HEK293 (cell line): ENCODE data around the gene TCERG1L.

Experiments
- CTCF ChIA-PET: fragments of 350-600 bp; formaldehyde crosslinking; extraction: SDS; loops from one replicate; lab custom pipeline; 2021; ENCODE audit warnings: antibody characterized with exemption; lab: Yijun Ruan, JAX
- POLR2A ChIA-PET: fragments of 300-600 bp; formaldehyde crosslinking; extraction: SDS; loops from one replicate; lab custom pipeline; 2020; ENCODE audit warnings: antibody characterized with exemption, inconsistent platforms; lab: Yijun Ruan, JAX
- H3K27ac ChIP-seq: fragments of 200-500 bp; sonication (Bioruptor generic); 2 replicates; pipeline ENCODE4 v1.5.1; 2014; ENCODE audit warnings: low read depth, low read length, control low read depth, inconsistent platforms; ENCODE audit errors: extremely low read depth
- H3K36me3 ChIP-seq, 2 experiments: fragments of 200-500 bp in 1 of 2; sonication (Bioruptor generic) in 1 of 2; 1 replicate in 1 of 2; 2 replicates in 1 of 2; pipeline ENCODE4 v1.5.1; 2014 to 2017; ENCODE audit warnings: inconsistent platforms in 2 of 2, low read length in 2 of 2; ENCODE audit not compliant: control insufficient read depth in 2 of 2, insufficient read depth in 1 of 2
- H3K4me1 ChIP-seq: fragments of 200-500 bp; sonication (Bioruptor generic); 2 replicates; pipeline ENCODE4 v1.5.1; 2014; ENCODE audit warnings: mild to moderate bottlenecking, low read length, inconsistent platforms; ENCODE audit not compliant: control insufficient read depth, insufficient read depth
- H3K4me3 ChIP-seq: 2 replicates; pipeline ENCODE4 v1.5.1; 2011; ENCODE audit warnings: low read depth, mild to moderate bottlenecking, control low read depth, low read length, moderate library complexity
- H3K9me3 ChIP-seq: fragments of 200-500 bp; sonication (Bioruptor generic); 2 replicates; pipeline ENCODE4 v1.5.1; 2014; ENCODE audit warnings: low read depth, low read length, inconsistent platforms; ENCODE audit not compliant: control insufficient read depth, insufficient read depth
- GLI2 ChIP-seq: fragments of 450-650 bp; formaldehyde crosslinking; IDR thresholded peaks from 2 replicates; pipeline ENCODE4; 2017; ENCODE audit warnings: missing biosample characterization, missing genetic modification characterization, low read depth, borderline replicate concordance
- GLIS1 ChIP-seq: fragments of 450-650 bp; formaldehyde crosslinking; IDR thresholded peaks from 2 replicates; pipeline ENCODE4 v1.5.1; 2016; ENCODE audit warnings: missing biosample characterization, missing genetic modification characterization
- ZNF202 ChIP-seq: fragments of 450-650 bp; formaldehyde crosslinking; IDR thresholded peaks from 2 replicates; pipeline ENCODE4 v1.5.1; 2016; ENCODE audit warnings: missing biosample characterization, missing genetic modification characterization, borderline replicate concordance
- ZNF350 ChIP-seq: fragments of 450-650 bp; formaldehyde crosslinking; IDR thresholded peaks from 2 replicates; pipeline ENCODE4 v1.5.0; 2017; ENCODE audit warnings: missing biosample characterization, mild to moderate bottlenecking, missing genetic modification characterization
- ZNF394 ChIP-seq: fragments of 450-650 bp; formaldehyde crosslinking; IDR thresholded peaks from 2 replicates; pipeline ENCODE4 v1.5.1; 2016; ENCODE audit warnings: missing biosample characterization, missing genetic modification characterization, mild to moderate bottlenecking, moderate library complexity, borderline replicate concordance
- ZNF404 ChIP-seq: fragments of 450-650 bp; formaldehyde crosslinking; IDR thresholded peaks from 2 replicates; pipeline ENCODE4 v1.5.1; 2017; ENCODE audit warnings: missing biosample characterization, missing genetic modification characterization
- ZNF416 ChIP-seq: fragments of 450-650 bp; formaldehyde crosslinking; IDR thresholded peaks from 2 replicates; pipeline ENCODE4 v1.5.1; 2016; ENCODE audit warnings: missing biosample characterization, missing genetic modification characterization
- ZNF48 ChIP-seq: fragments of 450-650 bp; formaldehyde crosslinking; IDR thresholded peaks from 2 replicates; pipeline ENCODE4 v1.5.1; 2016; ENCODE audit warnings: missing biosample characterization, missing genetic modification characterization
- ZNF513 ChIP-seq: fragments of 450-650 bp; IDR thresholded peaks from 2 replicates; pipeline ENCODE4 v1.5.1; 2018; ENCODE audit warnings: missing biosample characterization, missing genetic modification characterization
- ZNF610 ChIP-seq: fragments of 450-650 bp; formaldehyde crosslinking; IDR thresholded peaks from 2 replicates; pipeline ENCODE4 v1.5.1; 2016; ENCODE audit warnings: missing biosample characterization, missing genetic modification characterization, borderline replicate concordance
- ZNF704 ChIP-seq: fragments of 450-650 bp; formaldehyde crosslinking; IDR thresholded peaks from 2 replicates; pipeline ENCODE4 v1.5.1; 2016; ENCODE audit warnings: missing biosample characterization, missing genetic modification characterization
- ZNF768 ChIP-seq: fragments of 450-650 bp; formaldehyde crosslinking; IDR thresholded peaks from 2 replicates; pipeline ENCODE4 v1.5.1; 2018; ENCODE audit warnings: missing biosample characterization, mild to moderate bottlenecking, missing genetic modification characterization
- ZNF792 ChIP-seq: fragments of 450-650 bp; formaldehyde crosslinking; IDR thresholded peaks from 2 replicates; pipeline ENCODE4 v1.5.1; 2016; ENCODE audit warnings: missing biosample characterization, missing genetic modification characterization
- TF ChIP-seq, protein P1 (sequence below): fragments of 450-650 bp; formaldehyde crosslinking; IDR thresholded peaks from 2 replicates; pipeline ENCODE4 v1.5.1; 2016; ENCODE audit warnings: missing biosample characterization, missing genetic modification characterization
- TF ChIP-seq, protein P2 (sequence below): fragments of 450-650 bp; formaldehyde crosslinking; IDR thresholded peaks from 2 replicates; pipeline ENCODE4 v1.5.1; 2016; ENCODE audit warnings: missing biosample characterization, missing genetic modification characterization
- TF ChIP-seq, protein P3 (sequence below): fragments of 450-650 bp; formaldehyde crosslinking; IDR thresholded peaks from 2 replicates; pipeline ENCODE4 v1.5.1; 2016; ENCODE audit warnings: missing biosample characterization, missing genetic modification characterization

Gene TCERG1L

GRCh38 chr10:131173484-131174210 lies 137.9 kb downstream of the TCERG1L start (continued):
- no peak for TF ChIP-seq ZNF704
- TF ChIP-seq, protein P1, sequence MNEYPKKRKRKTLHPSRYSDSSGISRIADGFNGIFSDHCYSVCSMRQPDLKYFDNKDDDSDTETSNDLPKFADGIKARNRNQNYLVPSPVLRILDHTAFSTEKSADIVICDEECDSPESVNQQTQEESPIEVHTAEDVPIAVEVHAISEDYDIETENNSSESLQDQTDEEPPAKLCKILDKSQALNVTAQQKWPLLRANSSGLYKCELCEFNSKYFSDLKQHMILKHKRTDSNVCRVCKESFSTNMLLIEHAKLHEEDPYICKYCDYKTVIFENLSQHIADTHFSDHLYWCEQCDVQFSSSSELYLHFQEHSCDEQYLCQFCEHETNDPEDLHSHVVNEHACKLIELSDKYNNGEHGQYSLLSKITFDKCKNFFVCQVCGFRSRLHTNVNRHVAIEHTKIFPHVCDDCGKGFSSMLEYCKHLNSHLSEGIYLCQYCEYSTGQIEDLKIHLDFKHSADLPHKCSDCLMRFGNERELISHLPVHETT = no peak
- TF ChIP-seq ZNF610 (tag by site-specific recombination) = no peak
- TF ChIP-seq GLI2 (tag by site-specific recombination) = no peak
- TF ChIP-seq ZNF404 = no peak
- no peak for TF ChIP-seq ZNF202 (tag by site-specific recombination)
- TF ChIP-seq, protein P2, sequence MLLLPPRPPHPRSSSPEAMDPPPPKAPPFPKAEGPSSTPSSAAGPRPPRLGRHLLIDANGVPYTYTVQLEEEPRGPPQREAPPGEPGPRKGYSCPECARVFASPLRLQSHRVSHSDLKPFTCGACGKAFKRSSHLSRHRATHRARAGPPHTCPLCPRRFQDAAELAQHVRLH (tag by site-specific recombination) = no peak
- no peak for TF ChIP-seq ZNF48 (tag by site-specific recombination)
- TF ChIP-seq ZNF394 (tag by site-specific recombination) = no peak
- no peak for TF ChIP-seq ZNF513

DNA sequence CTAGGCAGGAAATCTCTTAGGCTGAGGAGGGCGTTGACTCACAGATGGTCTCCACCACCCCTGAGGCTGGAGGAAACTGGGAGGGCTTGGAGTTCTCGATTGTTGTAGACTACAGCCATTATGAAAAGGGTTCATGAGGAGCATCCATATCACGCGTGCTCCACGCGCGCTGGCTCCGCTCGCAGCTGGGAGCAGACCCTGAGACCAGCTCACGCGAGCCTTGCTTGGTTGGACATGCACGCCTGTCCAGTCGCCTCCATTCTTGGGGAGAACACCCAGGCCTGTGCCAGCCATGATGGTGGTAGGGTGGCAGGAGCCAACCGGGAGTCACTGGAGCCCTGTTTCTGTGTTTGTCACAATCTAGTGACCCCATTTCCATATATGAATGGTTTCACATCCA lies 139.1 kb downstream of the TCERG1L start:
- CTCF ChIA-PET = no interaction called here
- Histone ChIP-seq H3K4me1 (no peaks in the 10 kb centered on the region), H3K36me3 (no peaks in the 10 kb centered on the region), H3K27ac (no peak overlapping the region), H3K9me3 (no peaks in the 10 kb centered on the region), H3K4me3 (no peak overlapping the region)
- TF ChIP-seq ZNF792 (tag by site-specific recombination) (no peak), ZNF350 (tag by site-specific recombination) (no peak), GLIS1 (no peak), ZNF768 (tag by site-specific recombination) (no peak)
- TF ChIP-seq, protein P3, sequence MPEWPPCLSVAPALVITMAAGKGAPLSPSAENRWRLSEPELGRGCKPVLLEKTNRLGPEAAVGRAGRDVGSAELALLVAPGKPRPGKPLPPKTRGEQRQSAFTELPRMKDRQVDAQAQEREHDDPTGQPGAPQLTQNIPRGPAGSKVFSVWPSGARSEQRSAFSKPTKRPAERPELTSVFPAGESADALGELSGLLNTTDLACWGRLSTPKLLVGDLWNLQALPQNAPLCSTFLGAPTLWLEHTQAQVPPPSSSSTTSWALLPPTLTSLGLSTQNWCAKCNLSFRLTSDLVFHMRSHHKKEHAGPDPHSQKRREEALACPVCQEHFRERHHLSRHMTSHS = no peak
- POLR2A ChIA-PET = no interaction called here

DNA sequence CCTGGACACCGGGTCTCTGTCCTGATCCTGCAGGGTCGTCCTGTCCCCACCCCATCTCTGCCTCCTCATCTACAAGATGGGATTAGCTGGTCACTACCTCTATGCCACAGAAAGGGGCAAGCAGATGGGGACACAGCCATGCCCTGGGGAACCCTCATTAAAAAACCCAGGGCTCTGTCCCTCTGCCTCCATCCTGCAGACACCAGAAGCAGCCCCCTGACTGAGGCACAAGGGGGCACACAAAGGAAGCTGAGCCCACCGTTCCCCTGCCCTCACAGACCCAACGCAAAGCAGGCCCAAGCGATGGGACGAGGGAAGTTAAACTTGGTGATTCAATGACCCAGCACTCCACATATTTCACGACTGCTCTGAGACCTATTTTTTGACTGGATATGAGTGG lies 142.4 kb downstream of the TCERG1L start:
- POLR2A ChIA-PET = no interaction called here
- CTCF ChIA-PET = no interaction called here
- no peak for TF ChIP-seq ZNF416 (tag by site-specific recombination)

More for the DNA sequence above, 142.4 kb downstream of the TCERG1L start:
- H3K9me3 ChIP-seq = no peaks in the 10 kb centered on the region
- H3K36me3 ChIP-seq = no peaks in the 10 kb centered on the region
- H3K4me3 ChIP-seq = no peak overlapping the region
- no peak overlapping the region for H3K27ac ChIP-seq
- H3K4me1 ChIP-seq = no peaks in the 10 kb centered on the region
